Heart left ventricle (tissue), 13 donors: ENCODE measurements around the gene CDC26.

Experiments used
- POLR2A ChIP-seq, 2 donors: fragments of 450-650 bp; IDR thresholded peaks; one replicate each; pipeline ENCODE4 v1.6.1; 2017; ENCODE audit warnings: antibody characterized with exemption in 2 of 2, mild to moderate bottlenecking in 2 of 2, moderate library complexity in 2 of 2
- TF ChIP-seq, protein P1 (sequence below), 12 donors: fragments of 200-600 bp; sonication (generic) in 4 of 12; IDR thresholded peaks; one replicate each; pipeline versions ENCODE4 v1.5.0 to v1.8.0; 2018 to 2022; ENCODE audit warnings: antibody characterized with exemption in 12 of 12, mild to moderate bottlenecking in 5 of 12
- donor health status: ischemic (EF 13 %, LVEDD 7.1; RV severe dilation, severe dysfunction).
- donor health status: DM: no; HTN: yes; CAD: no.
- donor health status: DM: no; HTN: no; CAD: no.
- donor health status: ischemic (EF 25% LVEDD 6.9; RV normal size, moderate dysfunction).
- donor health status: ischemic (EF 25% LVEDD 5.7; RV mildly dilated, moderate dysfunction).
- donor health status: ischemic (EF 35%, LVEDD 5.7; RV mildly dilated, moderate dysfunction).
- donor health status: nonischemic (EF 11% LVEDD 7.7; RV severe dilation, severe dysfunction).
- donor health status: DM: yes; HTN: yes; CAD: no.
- donor health status: PGD.
- donor health status: ischemic (EF 29% LVEDD 5.4; RV normal size, mild dysfunction).
- donor health status: nonischemic (EF 23%, LVEDD 6.1; RV moderate dilation, normal function).

DNA sequence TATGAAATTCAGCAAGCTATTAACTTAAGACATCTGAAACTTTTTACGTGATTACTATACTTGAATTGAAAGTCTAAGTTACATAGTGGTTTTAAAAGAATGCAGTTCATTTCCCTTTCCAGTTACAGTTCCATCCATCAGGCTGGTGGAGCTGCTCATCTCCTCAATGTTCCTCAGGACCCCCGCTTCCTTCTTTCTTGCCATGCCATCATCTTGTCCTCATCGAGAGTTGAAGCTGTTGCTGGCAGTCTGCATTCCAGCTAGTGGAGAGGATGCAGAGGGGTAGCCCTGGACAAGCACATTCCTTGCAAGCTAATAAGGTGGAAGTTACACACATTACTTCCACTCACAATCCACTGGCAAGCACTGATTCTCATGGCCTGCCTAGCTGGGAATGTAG, 36.6 kb upstream of the CDC26 start:
- TF ChIP-seq, protein P1, sequence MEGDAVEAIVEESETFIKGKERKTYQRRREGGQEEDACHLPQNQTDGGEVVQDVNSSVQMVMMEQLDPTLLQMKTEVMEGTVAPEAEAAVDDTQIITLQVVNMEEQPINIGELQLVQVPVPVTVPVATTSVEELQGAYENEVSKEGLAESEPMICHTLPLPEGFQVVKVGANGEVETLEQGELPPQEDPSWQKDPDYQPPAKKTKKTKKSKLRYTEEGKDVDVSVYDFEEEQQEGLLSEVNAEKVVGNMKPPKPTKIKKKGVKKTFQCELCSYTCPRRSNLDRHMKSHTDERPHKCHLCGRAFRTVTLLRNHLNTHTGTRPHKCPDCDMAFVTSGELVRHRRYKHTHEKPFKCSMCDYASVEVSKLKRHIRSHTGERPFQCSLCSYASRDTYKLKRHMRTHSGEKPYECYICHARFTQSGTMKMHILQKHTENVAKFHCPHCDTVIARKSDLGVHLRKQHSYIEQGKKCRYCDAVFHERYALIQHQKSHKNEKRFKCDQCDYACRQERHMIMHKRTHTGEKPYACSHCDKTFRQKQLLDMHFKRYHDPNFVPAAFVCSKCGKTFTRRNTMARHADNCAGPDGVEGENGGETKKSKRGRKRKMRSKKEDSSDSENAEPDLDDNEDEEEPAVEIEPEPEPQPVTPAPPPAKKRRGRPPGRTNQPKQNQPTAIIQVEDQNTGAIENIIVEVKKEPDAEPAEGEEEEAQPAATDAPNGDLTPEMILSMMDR (IDR thresholded peaks at IDR 0.05): no peak
- no peak for TF ChIP-seq POLR2A (IDR thresholded peaks at IDR 0.05)
